GM18858 (cell line): ENCODE results near the gene APOL2.
"Not testable (repeated sequence)": the region's sequence is repeated elsewhere in the genome, so short reads cannot be mapped to it uniquely, and the experiment has no call there.

Source experiments
- ATAC-seq: cut with Tn5 transposase; IDR thresholded peaks from one replicate; pipeline ENCODE4 v1.9.1; 2021; ENCODE audit not compliant: unreplicated experiment

The APOL2 gene, protein sequence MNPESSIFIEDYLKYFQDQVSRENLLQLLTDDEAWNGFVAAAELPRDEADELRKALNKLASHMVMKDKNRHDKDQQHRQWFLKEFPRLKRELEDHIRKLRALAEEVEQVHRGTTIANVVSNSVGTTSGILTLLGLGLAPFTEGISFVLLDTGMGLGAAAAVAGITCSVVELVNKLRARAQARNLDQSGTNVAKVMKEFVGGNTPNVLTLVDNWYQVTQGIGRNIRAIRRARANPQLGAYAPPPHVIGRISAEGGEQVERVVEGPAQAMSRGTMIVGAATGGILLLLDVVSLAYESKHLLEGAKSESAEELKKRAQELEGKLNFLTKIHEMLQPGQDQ

DNA sequence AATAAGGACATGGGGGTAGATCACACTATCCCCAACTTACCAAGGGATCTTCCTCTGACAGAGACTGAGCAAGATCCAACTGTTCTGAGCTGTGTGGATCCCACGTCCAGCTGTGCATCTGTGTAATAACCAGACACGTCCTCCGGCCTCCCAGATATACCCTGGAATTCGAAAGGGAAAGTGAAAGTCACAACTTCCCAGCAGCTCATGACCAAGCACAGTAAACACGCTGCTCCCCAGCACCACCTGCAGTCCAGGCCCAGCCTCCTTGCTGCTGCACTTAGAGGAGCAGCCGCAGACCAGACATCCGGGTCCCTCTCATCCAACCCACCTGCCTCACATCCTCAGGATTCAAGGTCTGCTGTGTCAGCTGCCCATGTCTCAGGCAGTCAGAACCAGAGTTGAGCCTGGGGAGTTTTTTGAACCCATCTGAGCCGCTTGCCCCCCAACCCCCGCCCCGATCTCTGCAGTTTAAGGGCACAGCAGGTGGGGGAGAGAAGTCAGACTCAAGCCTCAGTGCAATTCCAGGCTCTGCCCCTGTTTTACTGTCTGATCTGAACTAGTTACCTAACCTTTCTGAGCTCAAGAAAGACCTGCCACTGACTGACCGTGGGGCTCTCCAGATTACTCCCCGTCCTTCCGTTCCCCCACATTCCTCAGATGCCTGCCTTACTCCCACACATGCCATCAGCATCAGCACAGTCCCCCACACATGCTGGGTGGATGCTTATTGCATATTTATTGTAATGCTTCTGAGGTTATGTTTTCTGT, at the start of gene APOL2:
Gene APOL2 (minus strand): TSS at position 127 of the 771 bp plus-strand sequence. CDS start 6,365 bp downstream, outside the sequence.
- peak; percentile 63 for ATAC-seq

- ATAC-seq = no peak
Observed at GRCh38 chr22:36288571-36289405, 49.5 kb upstream of the APOL2 start.

DNA sequence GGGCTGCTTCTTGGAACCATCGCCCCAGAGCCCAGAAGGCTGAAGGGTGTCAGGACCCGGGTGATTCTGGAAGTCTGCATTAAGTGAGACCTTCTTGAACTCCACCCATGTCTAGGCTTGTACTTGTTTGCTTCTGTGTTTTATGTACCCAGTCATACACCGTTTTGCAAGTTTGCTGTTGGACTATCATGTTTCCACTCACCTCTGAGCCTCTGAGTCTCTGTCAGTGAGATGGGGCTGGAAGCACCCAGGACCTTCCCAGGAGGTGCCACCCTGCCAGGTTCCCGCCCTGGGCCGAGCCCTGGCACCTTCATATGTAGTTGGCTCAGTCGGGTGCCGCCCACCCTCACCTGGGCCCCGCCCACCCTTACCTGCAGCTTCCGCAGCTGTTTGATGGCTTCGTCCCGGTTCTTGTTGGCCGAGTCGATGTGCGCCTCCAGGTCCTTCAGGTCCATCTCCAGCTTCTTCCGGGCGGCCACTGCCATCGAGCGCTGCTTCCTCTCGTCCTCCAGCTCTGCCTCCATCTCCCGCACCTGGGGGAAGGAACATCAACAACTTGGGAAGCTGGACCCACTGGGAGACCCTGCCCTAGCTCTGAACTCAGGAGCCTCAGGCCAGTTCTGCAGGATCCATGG, 48.7 kb upstream of the APOL2 start:
- ATAC-seq = no peak

DNA sequence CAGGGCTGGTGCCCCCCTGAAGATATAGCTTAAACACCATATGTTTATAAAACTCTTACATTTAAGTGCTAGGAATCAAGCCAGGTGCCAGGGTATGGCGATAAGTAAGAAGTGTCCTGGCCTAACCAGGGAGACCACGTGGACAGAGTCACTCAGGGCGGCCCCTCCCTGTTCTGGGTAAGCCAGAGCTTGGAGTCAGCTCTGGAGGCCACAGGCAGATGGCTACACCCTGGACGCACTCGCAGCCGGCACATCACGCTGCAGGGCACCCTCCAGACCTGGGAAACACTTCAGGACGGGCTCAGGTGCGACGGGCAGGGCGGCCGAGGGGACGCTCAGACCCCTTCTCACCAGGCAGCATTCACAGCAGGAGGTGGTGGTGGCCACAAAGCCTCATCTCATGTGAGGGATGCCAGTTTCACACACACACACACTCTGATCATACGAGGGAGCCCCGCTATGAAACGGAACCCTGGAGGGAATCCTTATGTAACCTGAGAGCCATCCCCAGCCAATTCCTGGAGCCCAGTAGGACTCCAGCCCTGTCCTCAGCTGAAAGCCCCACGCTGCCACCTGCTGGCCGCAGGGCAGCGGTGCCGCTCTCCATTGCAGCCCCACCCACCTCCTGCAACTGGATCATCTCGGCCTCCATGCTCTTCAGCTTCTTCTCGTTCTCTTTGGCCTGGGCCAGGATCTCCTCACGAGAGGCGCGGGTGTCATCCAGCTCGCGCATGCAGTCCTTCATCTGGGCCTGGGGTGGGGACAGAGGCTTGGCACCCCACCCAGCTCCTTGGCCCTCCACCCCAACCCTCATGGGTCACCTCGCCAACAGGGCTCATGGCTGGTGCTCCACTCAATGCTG, 47.0 kb upstream of the APOL2 start:
- ATAC-seq = no peak

- ATAC-seq = no peak
Observed at GRCh38 chr22:36285545-36285944, 46.2 kb upstream of the APOL2 start.

DNA sequence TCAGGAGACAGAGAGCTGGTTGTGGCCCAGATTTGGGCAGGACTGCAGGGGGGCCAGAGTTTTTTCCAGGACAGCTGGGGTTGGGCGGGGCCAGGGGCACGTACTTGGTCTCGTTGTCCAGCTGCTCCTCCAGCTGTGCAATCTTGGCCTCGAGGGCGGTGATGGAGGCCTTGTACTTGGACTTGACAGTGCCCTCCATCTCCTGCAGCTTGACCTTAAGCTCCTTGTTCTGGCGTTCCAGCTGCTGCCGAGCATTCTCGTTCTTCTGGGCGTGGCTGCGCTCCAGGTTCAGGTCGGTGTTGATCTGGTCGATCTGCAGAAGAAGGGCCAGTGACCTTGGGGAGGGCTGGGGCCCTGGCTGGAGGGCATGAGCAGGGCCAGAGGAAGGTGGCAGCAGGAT, 45.7 kb upstream of the APOL2 start:
- ATAC-seq = no peak

- no peak for ATAC-seq
Observed at GRCh38 chr22:36284171-36284571, 44.8 kb upstream of the APOL2 start.

GRCh38 chr22:36282328-36282831, 43.1 kb upstream of the APOL2 start:
- no peak for ATAC-seq

DNA sequence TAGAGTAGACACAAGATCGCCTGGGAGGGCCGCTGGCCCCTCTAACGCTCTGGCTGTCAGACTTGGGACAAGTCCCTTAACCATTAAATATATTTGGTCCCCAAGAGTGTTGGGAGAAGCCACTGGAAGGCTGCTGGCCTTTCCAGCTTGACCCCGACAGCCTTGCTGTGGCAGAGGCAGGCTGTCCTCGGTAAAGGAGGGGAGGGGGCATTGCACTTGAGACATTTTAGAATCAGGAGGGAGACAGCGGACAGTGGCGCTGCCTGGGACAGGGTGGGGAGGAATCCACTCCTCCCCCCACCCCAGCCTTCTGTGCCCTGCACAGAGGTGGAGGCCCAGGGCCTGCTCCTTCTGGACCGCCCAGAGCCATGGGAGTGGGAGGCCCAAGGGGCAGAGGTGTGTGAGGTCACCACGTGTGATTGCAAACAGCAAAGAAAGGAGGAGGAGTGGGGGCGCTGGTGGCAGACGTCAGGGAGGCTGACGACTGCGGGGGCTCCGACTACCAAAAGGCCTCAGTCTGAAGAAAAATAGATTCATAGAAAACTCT, 42.5 kb upstream of the APOL2 start:
- no peak for ATAC-seq

GRCh38 chr22:36280379-36280778, 41.1 kb upstream of the APOL2 start:
- no peak for ATAC-seq

DNA sequence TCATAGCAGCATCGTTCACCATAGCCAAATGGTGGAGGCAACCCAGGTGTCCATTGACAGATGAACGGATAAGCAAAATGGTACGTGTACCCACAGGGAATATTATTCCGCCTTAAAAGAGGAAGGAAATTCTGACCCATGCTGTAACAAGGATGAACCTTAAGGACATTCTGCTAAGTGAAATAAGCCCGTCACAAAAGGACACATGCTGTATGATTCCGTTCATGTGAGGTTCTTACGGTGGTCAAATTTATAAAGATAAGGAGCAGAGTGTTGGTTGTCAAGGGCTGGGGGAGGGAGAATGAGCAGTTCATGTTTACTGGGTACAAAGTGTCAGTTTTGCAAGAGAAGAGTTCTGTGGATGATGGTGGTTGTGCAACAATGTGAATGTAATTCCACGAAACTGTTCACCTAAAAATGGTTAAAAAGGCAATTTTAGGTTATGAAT, 39.9 kb upstream of the APOL2 start:
- ATAC-seq = no peak

- ATAC-seq = no peak
Observed at GRCh38 chr22:36277482-36278291, 38.4 kb upstream of the APOL2 start.

- ATAC-seq = no peak
Observed at GRCh38 chr22:36274531-36274930, 35.2 kb upstream of the APOL2 start.

GRCh38 chr22:36271951-36272350, 32.6 kb upstream of the APOL2 start:
- not testable (repeated sequence) for ATAC-seq

DNA sequence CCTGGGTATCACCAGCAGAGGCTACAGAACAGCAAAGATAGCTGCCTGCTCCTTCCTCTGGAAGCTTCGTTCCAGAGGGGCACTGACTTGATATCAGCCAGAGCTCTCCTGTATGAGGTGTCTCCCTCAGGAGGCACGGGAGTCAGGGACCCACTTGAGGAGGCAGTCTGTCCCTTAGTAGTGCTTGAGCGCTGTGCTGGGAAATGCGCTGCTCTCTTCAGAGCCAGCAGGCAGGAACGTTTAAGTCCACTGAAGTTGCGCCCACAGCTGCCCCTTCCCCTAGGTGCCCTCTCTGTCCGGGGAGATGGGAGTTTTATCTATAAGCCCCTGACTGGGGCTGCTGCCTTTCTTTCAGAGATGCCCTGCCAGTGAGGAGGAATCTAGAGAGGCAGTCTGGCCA, 31.9 kb upstream of the APOL2 start:
- ATAC-seq = not testable (repeated sequence)

DNA sequence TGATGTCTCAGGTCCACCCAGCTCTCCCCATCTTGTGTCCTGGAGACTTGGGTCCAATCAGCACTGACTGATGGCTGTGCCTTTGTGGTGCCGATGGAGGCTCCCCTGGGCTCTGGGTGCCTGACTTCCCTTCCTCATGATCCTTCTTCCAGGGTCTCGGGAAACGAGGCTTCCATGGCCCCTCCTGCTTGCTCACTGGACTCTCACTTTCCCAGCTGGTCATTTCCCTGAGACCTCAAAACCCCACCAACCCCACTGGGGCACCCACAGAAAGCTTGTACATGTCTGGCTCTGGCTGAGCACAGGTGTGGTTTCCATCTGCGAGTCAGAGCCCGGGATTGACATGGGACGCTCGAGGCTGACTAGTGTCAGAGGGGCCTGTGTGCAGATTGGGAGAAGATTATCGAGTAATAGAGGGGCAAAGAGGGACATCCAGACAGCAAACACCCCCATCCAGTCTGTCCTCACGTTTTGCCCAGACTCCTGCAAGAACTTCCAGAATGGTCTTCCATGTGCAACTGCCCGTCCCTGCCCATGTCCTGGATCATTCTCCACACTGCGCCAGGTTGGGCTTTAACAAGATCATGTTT, 28.7 kb upstream of the APOL2 start:
- no peak for ATAC-seq

DNA sequence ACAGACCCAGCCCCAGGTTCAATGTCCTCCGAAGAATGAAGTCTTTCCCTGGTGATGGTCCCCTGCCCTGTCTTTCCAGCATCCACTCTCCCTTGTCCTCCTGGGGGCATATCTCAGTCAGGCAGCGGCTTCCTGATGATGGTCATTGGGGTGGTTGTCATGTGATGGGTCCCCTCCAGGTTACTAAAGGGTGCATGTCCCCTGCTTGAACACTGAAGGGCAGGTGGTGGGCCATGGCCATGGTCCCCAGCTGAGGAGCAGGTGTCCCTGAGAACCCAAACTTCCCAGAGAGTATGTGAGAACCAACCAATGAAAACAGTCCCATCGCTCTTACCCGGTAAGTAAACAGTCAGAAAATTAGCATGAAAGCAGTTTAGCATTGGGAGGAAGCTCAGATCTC, 27.7 kb upstream of the APOL2 start:
- ATAC-seq = no peak
